Spleen (tissue), 7 donors: ENCODE measurements around the gene GLDC.

Experiments
- CTCF ChIP-seq, 11 experiments: fragments of 200-600 bp in 7 of 11; fragments of 450-650 bp in 4 of 11; sonication (generic) in 4 of 11; IDR thresholded peaks in 8 of 11; conservative IDR thresholded peaks in 3 of 11; 1 replicate in 7 of 11; 2 replicates in 4 of 11; pipeline versions ENCODE4 v1.4.0 to v1.8.0; 2016 to 2021; ENCODE audit warnings: antibody characterized with exemption in 11 of 11, inconsistent platforms in 4 of 11, mild to moderate bottlenecking in 1 of 11
- POLR2AphosphoS5 ChIP-seq, 3 donors: sonication (generic); formaldehyde crosslinking; IDR thresholded peaks; one replicate each; pipeline ENCODE4 v1.5.1; 2017; ENCODE audit warnings: antibody characterized with exemption in 3 of 3
- donor health status: DM: no; HTN: no; CAD: no; lungs with moderate emphysema.
- donor health status: DM: no; HTN: no; CAD: no.
- donor health status: DM: no; HTN: no; CAD: no.

GRCh38 chr9:6633378-6633777 is 12.2 kb downstream of the GLDC start:
- TF ChIP-seq CTCF (IDR thresholded peaks at IDR 0.05 in 8 of 11, conservative IDR thresholded peaks at IDR 0.05 in 3 of 11) = no peak
- TF ChIP-seq POLR2AphosphoS5 (IDR thresholded peaks at IDR 0.05) = no peak
